ENCODE measurements around the gene LRRC43. TPM values are rescaled to one million over a fixed set of nuclear protein-coding genes. Genes with fewer than 3 reads are reported as not detected.

The LRRC43 gene
- total RNA-seq, 1 donor from 2014 or later: 0.58 TPM

GRCh38 chr12:122250536-122250935, 67.6 kb downstream of the LRRC43 start:
- DNase-seq (ENCODE audit: low spot score) (no peak), ATAC-seq (no peak)

More at GRCh38 chr12:122250536-122250935, 67.6 kb downstream of the LRRC43 start:
- intact Hi-C loops (cut with DNase I): no loop called here

Other genes starting within 250 kb of the LRRC43 start
- 5.8 TPM for gene BCL7A, start 161.2 kb upstream of the LRRC43 start, total RNA-seq
- 44.2 TPM for gene MLXIP, start 104.4 kb upstream of the LRRC43 start, total RNA-seq
- gene IL31, start 8.9 kb upstream of the LRRC43 start, total RNA-seq: not detected
- gene B3GNT4, start 20.6 kb downstream of the LRRC43 start, total RNA-seq: not detected
- gene DIABLO, start 42.9 kb downstream of the LRRC43 start, total RNA-seq: 29.4 TPM
- 16.5 TPM for gene VPS33A, start 83.4 kb downstream of the LRRC43 start, total RNA-seq
- 114 TPM for gene CLIP1, start 239.5 kb downstream of the LRRC43 start, total RNA-seq

Data from sciatic nerve (tissue), 2 donors.